Nephron (organoid): ENCODE results near the gene FSD2.
A peak's percentile ranks its signal among the peaks of the same experiment; 100 is the strongest.

Source experiments
- H3K27ac Mint-ChIP-seq, 3 experiments: 2 replicates each; pipeline ENCODE4 v1.8.0; 2020; ENCODE audit warnings: mixed read lengths in 3 of 3, mild to moderate bottlenecking in 2 of 3, moderate library complexity in 1 of 3
- H3K27me3 Mint-ChIP-seq: 2 replicates; pipeline ENCODE4 v1.8.0; 2021; ENCODE audit warnings: low read depth, mild to moderate bottlenecking, moderate library complexity, mixed read lengths
- H3K36me3 Mint-ChIP-seq: 2 replicates; pipeline ENCODE4 v1.8.0; 2020; ENCODE audit warnings: low read depth, mixed read lengths
- H3K4me1 Mint-ChIP-seq: 2 replicates; pipeline ENCODE4 v1.8.0; 2020; ENCODE audit warnings: mixed read lengths
- H3K4me3 Mint-ChIP-seq, 3 experiments: 2 replicates each; pipeline ENCODE4 v1.8.0; 2020; ENCODE audit warnings: mild to moderate bottlenecking in 3 of 3, mixed read lengths in 3 of 3, moderate library complexity in 2 of 3
- H3K9me3 Mint-ChIP-seq: 2 replicates; pipeline ENCODE4 v1.8.0; 2020; ENCODE audit warnings: mixed read lengths
- TF ChIP-seq, protein P1 (sequence below), 3 experiments: fragments of 200-600 bp; sonication (generic); IDR thresholded peaks; one replicate each; pipeline ENCODE4 v1.5.0; 2021; ENCODE audit warnings: antibody characterized with exemption in 3 of 3; ENCODE audit not compliant: unreplicated experiment in 3 of 3

The FSD2 gene

DNA sequence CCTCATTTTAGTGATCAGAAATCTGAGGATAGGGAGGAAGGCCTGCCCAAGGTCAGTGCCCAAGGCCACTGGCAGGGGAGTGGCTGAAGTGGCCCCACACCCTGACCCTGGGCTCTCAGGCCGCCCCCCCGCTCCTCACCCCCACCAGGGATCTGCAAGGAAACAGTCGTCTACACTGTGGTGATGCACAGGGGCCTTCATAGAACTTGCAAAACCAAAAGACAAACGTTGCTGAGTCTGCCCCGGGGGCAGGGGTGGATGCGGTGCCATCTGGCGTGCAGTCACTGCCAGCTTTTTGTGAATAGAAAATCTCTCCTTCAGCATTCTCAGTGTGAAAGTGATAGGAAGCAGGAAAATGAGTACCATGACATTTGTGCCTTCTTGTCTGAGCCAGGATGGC is 44.9 kb upstream of the FSD2 start:
- Mint-ChIP-seq H3K27ac (no peak overlapping the region), H3K9me3 (no peaks in the 10 kb centered on the region), H3K36me3 (no peaks in the 10 kb centered on the region), H3K4me1 (peaks cover 28% of the 10 kb centered on the region), H3K27me3 (peaks cover 8% of the 10 kb centered on the region), H3K4me3 (no peak overlapping the region)
- TF ChIP-seq, protein P1, sequence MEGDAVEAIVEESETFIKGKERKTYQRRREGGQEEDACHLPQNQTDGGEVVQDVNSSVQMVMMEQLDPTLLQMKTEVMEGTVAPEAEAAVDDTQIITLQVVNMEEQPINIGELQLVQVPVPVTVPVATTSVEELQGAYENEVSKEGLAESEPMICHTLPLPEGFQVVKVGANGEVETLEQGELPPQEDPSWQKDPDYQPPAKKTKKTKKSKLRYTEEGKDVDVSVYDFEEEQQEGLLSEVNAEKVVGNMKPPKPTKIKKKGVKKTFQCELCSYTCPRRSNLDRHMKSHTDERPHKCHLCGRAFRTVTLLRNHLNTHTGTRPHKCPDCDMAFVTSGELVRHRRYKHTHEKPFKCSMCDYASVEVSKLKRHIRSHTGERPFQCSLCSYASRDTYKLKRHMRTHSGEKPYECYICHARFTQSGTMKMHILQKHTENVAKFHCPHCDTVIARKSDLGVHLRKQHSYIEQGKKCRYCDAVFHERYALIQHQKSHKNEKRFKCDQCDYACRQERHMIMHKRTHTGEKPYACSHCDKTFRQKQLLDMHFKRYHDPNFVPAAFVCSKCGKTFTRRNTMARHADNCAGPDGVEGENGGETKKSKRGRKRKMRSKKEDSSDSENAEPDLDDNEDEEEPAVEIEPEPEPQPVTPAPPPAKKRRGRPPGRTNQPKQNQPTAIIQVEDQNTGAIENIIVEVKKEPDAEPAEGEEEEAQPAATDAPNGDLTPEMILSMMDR (IDR thresholded peaks at IDR 0.05; ENCODE audit: unreplicated experiment in 3 of 3) = no peak

DNA sequence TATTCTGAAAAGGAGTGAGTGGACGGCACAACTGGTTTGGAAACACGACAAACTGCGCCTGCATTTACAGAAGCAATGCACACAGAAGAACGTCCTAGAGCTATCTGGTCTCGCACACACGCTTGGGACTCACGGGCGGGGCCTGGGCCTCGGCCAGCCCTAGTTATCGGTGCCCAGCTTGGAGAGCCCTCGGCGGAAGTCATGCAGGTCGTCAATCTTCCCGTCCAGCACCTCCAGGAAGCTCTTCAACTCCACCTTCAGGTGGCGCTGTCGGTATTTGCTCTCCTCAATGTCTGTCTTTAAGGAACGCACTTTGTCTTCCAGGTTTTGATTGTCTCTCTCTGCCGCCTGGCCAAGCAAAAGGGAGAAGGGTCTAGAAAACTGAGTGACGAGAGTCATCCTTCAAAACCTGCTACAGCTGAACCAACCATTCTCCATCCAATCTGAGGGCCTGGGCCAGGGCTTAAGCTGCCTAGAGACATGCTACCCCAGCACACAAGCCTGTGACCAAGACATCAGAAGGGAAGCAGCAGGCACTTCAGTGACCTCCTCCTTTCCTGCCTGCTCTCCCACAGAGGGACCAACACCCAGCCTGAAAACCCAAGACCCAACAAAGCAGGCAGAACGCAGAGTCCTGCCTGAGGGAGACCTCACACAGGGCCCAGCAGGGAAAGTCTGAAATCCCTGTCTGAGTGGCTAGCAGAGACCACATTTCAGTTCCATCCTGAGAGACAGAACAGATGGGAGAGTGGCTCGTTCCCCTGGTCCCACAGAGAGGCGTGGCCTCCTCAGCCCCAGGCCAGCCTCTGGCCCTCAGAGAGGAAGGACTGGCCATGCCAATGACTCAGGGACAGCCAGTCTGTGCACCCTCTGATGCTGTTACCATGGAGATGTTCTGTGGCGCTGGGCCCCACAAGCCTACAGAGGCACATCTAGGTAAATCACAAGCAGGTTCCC is 44.0 kb upstream of the FSD2 start:
- no peaks in the 10 kb centered on the region for H3K9me3 Mint-ChIP-seq
- H3K4me3 Mint-ChIP-seq = no peak overlapping the region
- peak overlapping the region; percentile 27 to 74 (median 38) for H3K27ac Mint-ChIP-seq
- TF ChIP-seq, protein P1 (IDR thresholded peaks at IDR 0.05; ENCODE audit: unreplicated experiment in 3 of 3) = peak; percentile 59 to 78 (median 75)
- H3K4me1 Mint-ChIP-seq = peaks cover 28% of the 10 kb centered on the region
- H3K36me3 Mint-ChIP-seq = no peaks in the 10 kb centered on the region
- H3K27me3 Mint-ChIP-seq = peaks cover 8% of the 10 kb centered on the region

DNA sequence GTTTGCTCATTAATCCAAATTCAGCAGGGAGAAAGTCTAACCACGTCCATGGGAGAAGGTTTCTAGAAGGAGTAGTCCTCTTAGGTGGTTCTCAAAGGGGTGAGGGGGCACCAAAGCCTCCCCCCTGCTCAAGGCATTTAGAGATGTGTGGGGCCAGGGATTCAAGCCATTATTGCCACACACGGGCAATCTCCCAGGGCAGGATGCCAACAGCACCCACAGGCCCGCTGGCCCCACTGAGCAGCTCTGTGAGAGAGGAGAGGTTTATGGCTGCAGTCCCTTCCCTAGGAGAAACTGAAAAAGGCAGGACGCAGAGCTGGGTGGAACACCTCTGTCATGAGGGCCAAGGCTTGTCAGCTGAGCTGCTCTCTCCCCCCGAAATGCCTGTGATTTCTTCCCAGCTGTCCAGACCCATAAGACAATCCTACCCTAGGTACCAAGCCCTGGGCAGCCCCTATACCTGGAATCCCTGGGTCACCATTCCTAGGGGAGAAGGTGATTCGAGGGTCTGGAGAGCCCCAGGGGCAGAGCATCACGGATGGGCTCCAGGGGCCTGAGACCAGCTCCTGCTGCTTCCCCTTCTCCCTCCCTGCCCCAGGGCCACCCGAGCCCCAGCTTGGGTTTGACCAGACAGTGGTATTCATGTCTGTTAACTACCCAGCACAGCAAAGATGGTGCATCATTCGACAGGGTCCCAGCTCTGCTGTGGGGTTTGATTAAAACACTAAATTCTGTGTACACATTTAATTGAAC is 42.5 kb upstream of the FSD2 start:
- no peak overlapping the region for H3K27ac Mint-ChIP-seq

DNA sequence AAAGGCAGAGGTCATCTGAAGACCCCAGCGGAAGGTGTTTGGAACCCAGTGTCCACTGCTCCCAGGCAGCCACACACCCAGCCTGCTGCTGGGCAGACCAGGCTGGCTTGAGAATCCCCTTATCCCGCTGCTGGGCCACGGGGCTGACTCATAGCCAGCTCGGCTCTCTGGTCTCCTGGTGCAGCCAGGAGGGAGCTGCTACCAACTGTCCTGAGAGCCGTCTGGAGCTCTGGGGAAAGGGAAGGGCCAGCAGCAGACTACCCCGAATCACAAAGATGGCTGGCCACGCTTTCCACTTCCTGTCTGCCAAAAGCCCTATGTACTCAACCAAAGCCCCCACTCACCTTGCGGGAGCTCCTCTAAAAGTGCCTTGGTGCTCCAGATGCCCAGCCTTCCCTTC is 41.8 kb upstream of the FSD2 start:
- TF ChIP-seq, protein P1 (IDR thresholded peaks at IDR 0.05; ENCODE audit: unreplicated experiment in 3 of 3) = no peak
- Mint-ChIP-seq H3K27me3 (peaks cover 8% of the 10 kb centered on the region), H3K27ac (no peak overlapping the region), H3K36me3 (peaks cover 7% of the 10 kb centered on the region), H3K4me1 (peaks cover 28% of the 10 kb centered on the region), H3K9me3 (no peaks in the 10 kb centered on the region), H3K4me3 (no peak overlapping the region)

More for the DNA sequence above, 42.5 kb upstream of the FSD2 start:
- H3K27me3 Mint-ChIP-seq = peaks cover 8% of the 10 kb centered on the region
- H3K9me3 Mint-ChIP-seq = no peaks in the 10 kb centered on the region
- TF ChIP-seq, protein P1 (IDR thresholded peaks at IDR 0.05; ENCODE audit: unreplicated experiment in 3 of 3) = no peak
- H3K4me1 Mint-ChIP-seq = peaks cover 28% of the 10 kb centered on the region
- peaks cover 4% of the 10 kb centered on the region for H3K36me3 Mint-ChIP-seq
- H3K4me3 Mint-ChIP-seq = no peak overlapping the region

DNA sequence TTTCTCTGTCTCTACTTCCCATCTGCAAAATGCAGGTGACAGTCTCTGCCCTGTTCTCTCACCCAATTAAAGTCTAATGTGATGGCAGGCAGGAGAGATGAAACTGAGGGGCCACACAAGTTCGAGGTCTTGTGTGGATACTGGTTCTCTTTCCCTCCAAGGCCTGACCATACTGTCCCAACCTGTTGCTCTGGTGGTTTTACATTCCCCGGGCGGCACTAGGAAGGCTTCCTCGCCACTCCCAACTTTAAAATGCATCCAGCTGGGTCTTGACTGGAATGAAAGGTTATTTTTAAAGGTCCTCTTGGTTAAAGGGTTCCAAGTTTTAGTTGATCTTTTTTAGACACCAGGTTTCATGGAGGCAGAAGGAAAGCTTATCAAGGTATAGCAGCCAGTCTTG is 40.8 kb upstream of the FSD2 start:
- TF ChIP-seq, protein P1 (IDR thresholded peaks at IDR 0.05; ENCODE audit: unreplicated experiment in 3 of 3) = no peak
- H3K4me1 Mint-ChIP-seq = peaks cover 22% of the 10 kb centered on the region
- H3K27me3 Mint-ChIP-seq = peaks cover 8% of the 10 kb centered on the region
- H3K4me3 Mint-ChIP-seq = no peak overlapping the region
- H3K9me3 Mint-ChIP-seq = no peaks in the 10 kb centered on the region
- no peak overlapping the region for H3K27ac Mint-ChIP-seq
- peaks cover 14% of the 10 kb centered on the region for H3K36me3 Mint-ChIP-seq
